GM23338 (cell line): ENCODE results near the gene ZDHHC1. TPM values are rescaled to one million over a fixed set of nuclear protein-coding genes. Genes with fewer than 3 reads are reported as not detected.

Experiments used
- ATAC-seq: fragments of 200-7000 bp; cut with Tn5 transposase; 3 replicates; pipeline ENCODE4 v1.9.1; 2020
- DNase-seq: peaks from one replicate; pipeline ENCODE4 v3.0.0-alpha.2; 2015; ENCODE audit warnings: low spot score
- H2AFZ ChIP-seq: fragments of 200-600 bp; sonication (generic); 2 replicates; pipeline ENCODE4 v1.8.0; 2016; ENCODE audit warnings: antibody characterized with exemption, mild to moderate bottlenecking, moderate library complexity
- H3F3A ChIP-seq: fragments of 200-600 bp; sonication (generic); replicated peaks from 2 replicates; pipeline ENCODE4 v1.8.0; 2017; ENCODE audit warnings: antibody characterized with exemption, mixed run types, low read depth
- H3K27ac ChIP-seq: fragments of 200-600 bp; sonication (generic); 2 replicates; pipeline ENCODE4 v1.6.1; 2016; ENCODE audit warnings: low read depth
- H3K27me3 ChIP-seq: fragments of 200-600 bp; sonication (generic); 2 replicates; pipeline ENCODE4 v1.8.0; 2016; ENCODE audit warnings: mild to moderate bottlenecking, mixed run types, moderate library complexity; ENCODE audit not compliant: insufficient read depth
- H3K36me3 ChIP-seq: fragments of 200-600 bp; sonication (generic); 2 replicates; pipeline ENCODE4 v1.8.0; 2016; ENCODE audit warnings: mild to moderate bottlenecking; ENCODE audit not compliant: insufficient read depth
- H3K4me1 ChIP-seq: fragments of 200-600 bp; sonication (generic); 2 replicates; pipeline ENCODE4 v1.8.0; 2016; ENCODE audit warnings: mild to moderate bottlenecking, moderate library complexity; ENCODE audit not compliant: insufficient read depth
- H3K4me2 ChIP-seq: fragments of 200-600 bp; sonication (generic); 2 replicates; pipeline ENCODE4 v1.7.1; 2017; ENCODE audit warnings: mixed run types
- H3K4me3 ChIP-seq: fragments of 200-600 bp; sonication (generic); 2 replicates; pipeline ENCODE4 v1.6.1; 2016; ENCODE audit warnings: mixed run types
- H3K79me2 ChIP-seq: fragments of 200-600 bp; sonication (generic); replicated peaks from 2 replicates; pipeline ENCODE4 v1.8.0; 2017; ENCODE audit warnings: mild to moderate bottlenecking; ENCODE audit not compliant: insufficient read depth
- H3K9me2 ChIP-seq: fragments of 200-600 bp; sonication (generic); 2 replicates; pipeline ENCODE4 v1.8.0; 2017; ENCODE audit not compliant: insufficient read depth
- H4K20me1 ChIP-seq: fragments of 200-600 bp; sonication (generic); replicated peaks from 2 replicates; pipeline ENCODE4 v1.8.0; 2017; ENCODE audit warnings: mild to moderate bottlenecking; ENCODE audit not compliant: insufficient read depth
- H3K27ac Mint-ChIP-seq: 2 replicates; pipeline ENCODE4 v1.8.0; 2020; ENCODE audit warnings: inconsistent platforms, mild to moderate bottlenecking, moderate library complexity, mixed read lengths
- H3K27me3 Mint-ChIP-seq: 3 replicates; pipeline ENCODE4 v1.8.0; 2022; ENCODE audit warnings: low read depth, mild to moderate bottlenecking, moderate library complexity, mixed read lengths, inconsistent platforms; ENCODE audit not compliant: insufficient read depth, poor library complexity
- H3K36me3 Mint-ChIP-seq: 3 replicates; pipeline ENCODE4 v1.8.0; 2021; ENCODE audit warnings: low read depth, mild to moderate bottlenecking, inconsistent platforms, moderate library complexity, mixed read lengths
- H3K4me1 Mint-ChIP-seq: 3 replicates; pipeline ENCODE4 v1.8.0; 2020; ENCODE audit warnings: mild to moderate bottlenecking, inconsistent platforms, mixed read lengths
- H3K4me3 Mint-ChIP-seq: 3 replicates; pipeline ENCODE4 v1.8.0; 2021; ENCODE audit warnings: moderate library complexity, mild to moderate bottlenecking, inconsistent platforms, mixed read lengths
- H3K9me3 Mint-ChIP-seq: 3 replicates; pipeline ENCODE4 v1.8.0; 2020; ENCODE audit warnings: moderate library complexity, mild to moderate bottlenecking, inconsistent platforms, mixed read lengths
- EZH2phosphoT487 ChIP-seq: fragments of 200-600 bp; sonication (generic); IDR thresholded peaks from one replicate; pipeline ENCODE4 v1.8.1; 2018; ENCODE audit warnings: antibody characterized with exemption; ENCODE audit not compliant: unreplicated experiment
- NANOG ChIP-seq: IDR thresholded peaks from 2 replicates; pipeline ENCODE4 v1.6.1; 2016; ENCODE audit warnings: antibody characterized with exemption, borderline replicate concordance
- POLR2AphosphoS5 ChIP-seq: IDR thresholded peaks from 2 replicates; pipeline ENCODE4 v1.6.1; 2016; ENCODE audit warnings: antibody characterized with exemption, low read depth
- STAT1 ChIP-seq: IDR thresholded peaks from one replicate; pipeline ENCODE4 v1.6.1; 2016; ENCODE audit warnings: antibody characterized with exemption; ENCODE audit not compliant: unreplicated experiment
- ZNF114 ChIP-seq: fragments of 250-450 bp; sonication (Bioruptor Pico); IDR thresholded peaks from 2 replicates; pipeline ENCODE4 v1.5.0; 2020; ENCODE audit warnings: mild to moderate bottlenecking, moderate library complexity
- polyA plus RNA-seq: library from polyadenylated mRNA; unstranded; fragments of >200 nt; fragmentation: Nextera tagmentation; extraction: Ambion mirVana; gene quantifications from 2 replicates; pipeline ENCODE4 v1.2.1, GENCODE V29; 2016
- total RNA-seq: library from RNA; depleted of rRNA; stranded (reverse); fragments of >200 nt; shearing (Covaris generic); gene quantifications from 2 replicates; pipeline ENCODE4 v1.2.3, GENCODE V29; 2014
- TF ChIP-seq, protein P1 (sequence below): fragments of 250-450 bp; sonication (Bioruptor Pico); IDR thresholded peaks from 2 replicates; pipeline ENCODE4 v1.5.0; 2020; ENCODE audit warnings: mild to moderate bottlenecking, moderate library complexity

ZDHHC1 gene
- total and polyA plus RNA-seq, 2 experiments from 2014 or later: 1.4 to 2.7 TPM

DNA sequence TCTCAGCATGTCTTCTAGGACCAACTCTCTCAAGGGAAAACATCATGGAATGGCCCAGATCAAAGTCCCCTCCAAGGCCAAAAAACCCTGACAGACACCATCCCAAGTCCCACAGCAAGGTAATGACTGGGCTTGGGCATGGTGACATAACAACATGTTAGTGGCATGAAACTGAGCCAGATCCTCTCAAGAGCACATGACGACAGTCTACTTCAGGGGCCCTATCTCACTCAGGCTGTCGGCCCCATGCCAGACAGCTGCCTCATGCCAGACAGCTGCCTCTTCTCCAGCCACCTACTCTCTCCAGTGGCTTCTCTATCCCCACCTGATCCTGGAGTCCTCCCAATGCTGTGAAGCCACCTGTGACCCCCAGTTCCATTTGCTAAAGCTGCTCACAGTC is 33.1 kb upstream of the ZDHHC1 start (continued):
- TF ChIP-seq, protein P1, sequence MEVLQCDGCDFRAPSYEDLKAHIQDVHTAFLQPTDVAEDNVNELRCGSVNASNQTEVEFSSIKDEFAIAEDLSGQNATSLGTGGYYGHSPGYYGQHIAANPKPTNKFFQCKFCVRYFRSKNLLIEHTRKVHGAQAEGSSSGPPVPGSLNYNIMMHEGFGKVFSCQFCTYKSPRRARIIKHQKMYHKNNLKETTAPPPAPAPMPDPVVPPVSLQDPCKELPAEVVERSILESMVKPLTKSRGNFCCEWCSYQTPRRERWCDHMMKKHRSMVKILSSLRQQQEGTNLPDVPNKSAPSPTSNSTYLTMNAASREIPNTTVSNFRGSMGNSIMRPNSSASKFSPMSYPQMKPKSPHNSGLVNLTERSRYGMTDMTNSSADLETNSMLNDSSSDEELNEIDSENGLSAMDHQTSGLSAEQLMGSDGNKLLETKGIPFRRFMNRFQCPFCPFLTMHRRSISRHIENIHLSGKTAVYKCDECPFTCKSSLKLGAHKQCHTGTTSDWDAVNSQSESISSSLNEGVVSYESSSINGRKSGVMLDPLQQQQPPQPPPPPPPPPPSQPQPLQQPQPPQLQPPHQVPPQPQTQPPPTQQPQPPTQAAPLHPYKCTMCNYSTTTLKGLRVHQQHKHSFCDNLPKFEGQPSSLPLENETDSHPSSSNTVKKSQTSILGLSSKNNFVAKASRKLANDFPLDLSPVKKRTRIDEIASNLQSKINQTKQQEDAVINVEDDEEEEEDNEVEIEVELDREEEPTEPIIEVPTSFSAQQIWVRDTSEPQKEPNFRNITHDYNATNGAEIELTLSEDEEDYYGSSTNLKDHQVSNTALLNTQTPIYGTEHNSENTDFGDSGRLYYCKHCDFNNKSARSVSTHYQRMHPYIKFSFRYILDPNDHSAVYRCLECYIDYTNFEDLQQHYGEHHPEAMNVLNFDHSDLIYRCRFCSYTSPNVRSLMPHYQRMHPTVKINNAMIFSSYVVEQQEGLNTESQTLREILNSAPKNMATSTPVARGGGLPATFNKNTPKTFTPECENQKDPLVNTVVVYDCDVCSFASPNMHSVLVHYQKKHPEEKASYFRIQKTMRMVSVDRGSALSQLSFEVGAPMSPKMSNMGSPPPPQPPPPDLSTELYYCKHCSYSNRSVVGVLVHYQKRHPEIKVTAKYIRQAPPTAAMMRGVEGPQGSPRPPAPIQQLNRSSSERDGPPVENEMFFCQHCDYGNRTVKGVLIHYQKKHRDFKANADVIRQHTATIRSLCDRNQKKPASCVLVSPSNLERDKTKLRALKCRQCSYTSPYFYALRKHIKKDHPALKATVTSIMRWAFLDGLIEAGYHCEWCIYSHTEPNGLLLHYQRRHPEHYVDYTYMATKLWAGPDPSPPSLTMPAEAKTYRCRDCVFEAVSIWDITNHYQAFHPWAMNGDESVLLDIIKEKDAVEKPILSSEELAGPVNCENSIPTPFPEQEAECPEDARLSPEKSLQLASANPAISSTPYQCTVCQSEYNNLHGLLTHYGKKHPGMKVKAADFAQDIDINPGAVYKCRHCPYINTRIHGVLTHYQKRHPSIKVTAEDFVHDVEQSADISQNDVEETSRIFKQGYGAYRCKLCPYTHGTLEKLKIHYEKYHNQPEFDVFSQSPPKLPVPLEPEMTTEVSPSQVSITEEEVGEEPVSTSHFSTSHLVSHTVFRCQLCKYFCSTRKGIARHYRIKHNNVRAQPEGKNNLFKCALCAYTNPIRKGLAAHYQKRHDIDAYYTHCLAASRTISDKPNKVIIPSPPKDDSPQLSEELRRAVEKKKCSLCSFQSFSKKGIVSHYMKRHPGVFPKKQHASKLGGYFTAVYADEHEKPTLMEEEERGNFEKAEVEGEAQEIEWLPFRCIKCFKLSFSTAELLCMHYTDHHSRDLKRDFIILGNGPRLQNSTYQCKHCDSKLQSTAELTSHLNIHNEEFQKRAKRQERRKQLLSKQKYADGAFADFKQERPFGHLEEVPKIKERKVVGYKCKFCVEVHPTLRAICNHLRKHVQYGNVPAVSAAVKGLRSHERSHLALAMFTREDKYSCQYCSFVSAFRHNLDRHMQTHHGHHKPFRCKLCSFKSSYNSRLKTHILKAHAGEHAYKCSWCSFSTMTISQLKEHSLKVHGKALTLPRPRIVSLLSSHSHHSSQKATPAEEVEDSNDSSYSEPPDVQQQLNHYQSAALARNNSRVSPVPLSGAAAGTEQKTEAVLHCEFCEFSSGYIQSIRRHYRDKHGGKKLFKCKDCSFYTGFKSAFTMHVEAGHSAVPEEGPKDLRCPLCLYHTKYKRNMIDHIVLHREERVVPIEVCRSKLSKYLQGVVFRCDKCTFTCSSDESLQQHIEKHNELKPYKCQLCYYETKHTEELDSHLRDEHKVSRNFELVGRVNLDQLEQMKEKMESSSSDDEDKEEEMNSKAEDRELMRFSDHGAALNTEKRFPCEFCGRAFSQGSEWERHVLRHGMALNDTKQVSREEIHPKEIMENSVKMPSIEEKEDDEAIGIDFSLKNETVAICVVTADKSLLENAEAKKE (CRISPR knock-in tag): no peak
- TF ChIP-seq STAT1 (no peak), EZH2phosphoT487 (no peak), NANOG (no peak), POLR2AphosphoS5 (no peak), ZNF114 (CRISPR knock-in tag) (no peak)

DNA sequence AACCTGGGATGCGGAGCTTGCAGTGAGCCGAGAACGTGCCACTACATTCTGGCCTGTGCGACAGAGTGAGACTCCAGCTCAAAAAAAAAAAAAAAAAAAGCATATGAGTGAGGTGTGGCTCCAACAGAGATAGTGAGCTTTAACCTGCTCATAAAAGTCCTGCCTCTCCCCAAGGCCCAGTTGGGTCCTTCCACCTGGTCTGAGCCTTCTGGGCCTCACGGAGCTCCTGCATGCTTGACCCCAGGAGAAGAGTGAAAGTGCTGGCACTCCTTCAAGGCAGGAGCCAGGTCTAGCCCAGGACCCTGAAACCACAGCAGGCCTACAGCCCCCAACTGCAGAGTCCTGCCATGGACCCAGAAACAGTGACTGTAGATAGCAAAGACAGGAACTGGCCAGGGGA is 32.3 kb upstream of the ZDHHC1 start:
- H3K4me1 ChIP-seq: no peaks in the 10 kb centered on the region
- no peaks in the 10 kb centered on the region; the same call in 1 of the 2 replicates for H4K20me1 ChIP-seq
- no peaks in the 10 kb centered on the region for H3K27me3 ChIP-seq
- H3K36me3 ChIP-seq: no peaks in the 10 kb centered on the region
- TF ChIP-seq ZNF114 (CRISPR knock-in tag): no peak
- TF ChIP-seq POLR2AphosphoS5: no peak
- TF ChIP-seq, protein P1 (CRISPR knock-in tag): no peak
- no peaks in the 10 kb centered on the region for H3K9me2 ChIP-seq
- peaks cover 17% of the 10 kb centered on the region for H3K36me3 Mint-ChIP-seq
- no peaks in the 10 kb centered on the region for H3K79me2 ChIP-seq
- H3K27me3 Mint-ChIP-seq: peaks cover 21% of the 10 kb centered on the region
- H3K4me3 ChIP-seq: no peak overlapping the region
- no peaks in the 10 kb centered on the region for H3F3A ChIP-seq
- H3K4me1 Mint-ChIP-seq: peaks cover 6% of the 10 kb centered on the region
- H2AFZ ChIP-seq: no peak overlapping the region
- H3K4me2 ChIP-seq: no peak overlapping the region
- no peak overlapping the region for H3K4me3 Mint-ChIP-seq
- ATAC-seq (no peak), DNase-seq (no peak)
- H3K27ac ChIP-seq: no peak overlapping the region
- peaks cover 3% of the 10 kb centered on the region; the same call in 1 of the 3 replicates for H3K9me3 Mint-ChIP-seq
- H3K27ac Mint-ChIP-seq: no peak overlapping the region
